ENCODE data around the gene KIF1B.

The KIF1B gene

DNA sequence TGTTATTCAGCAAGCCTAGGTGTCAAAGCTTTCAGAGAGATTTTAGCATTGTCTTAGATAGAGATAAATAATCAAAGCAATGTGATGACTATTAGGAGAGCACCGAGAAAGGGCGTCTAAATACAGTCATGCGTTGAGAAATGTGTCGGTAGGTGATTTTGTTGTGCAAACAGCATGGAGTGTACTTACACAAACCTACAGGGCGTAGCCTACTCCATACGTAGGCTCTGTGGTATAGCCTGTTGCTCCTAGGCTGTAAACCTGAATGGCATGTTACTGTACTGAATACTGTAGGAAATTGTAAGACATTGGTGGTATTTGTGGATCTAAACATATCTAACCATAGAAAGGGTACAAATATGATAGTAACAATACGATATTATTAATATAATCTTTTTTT, 31.8 kb downstream of the KIF1B start:
- Histone ChIP-seq H3K9ac (ENCODE audit: low read length) (no peak overlapping the region), H3F3A (ENCODE audit: insufficient read depth, low read length) (no peaks in the 10 kb centered on the region), H2AFZ (ENCODE audit: low read length) (no peak overlapping the region), H3K9me3 (ENCODE audit: low read length) (no peaks in the 10 kb centered on the region), H3K4me2 (ENCODE audit: low read length) (no peak overlapping the region), H3K79me2 (ENCODE audit: insufficient read depth, low read length) (no peaks in the 10 kb centered on the region), H3K4me1 (ENCODE audit: insufficient read depth, low read length, severe bottlenecking) (no peaks in the 10 kb centered on the region), H3K27ac (ENCODE audit: low read depth, low read length, poor library complexity, severe bottlenecking) (no peak overlapping the region), H3K4me3 (ENCODE audit: low read depth, low read length, poor library complexity, severe bottlenecking) (no peak overlapping the region), H3K36me3 (ENCODE audit: insufficient read depth, low read length) (no peaks in the 10 kb centered on the region), H3K27me3 (ENCODE audit: insufficient read depth, low read length) (peaks cover 3% of the 10 kb centered on the region; the same call in 1 of the 2 replicates), H3K9me2 (ENCODE audit: low read depth, low read length) (no peaks in the 10 kb centered on the region), H4K20me1 (ENCODE audit: insufficient read depth, low read length) (no peaks in the 10 kb centered on the region)
- TF ChIP-seq EZH2 (IDR thresholded peaks at IDR 0.05; ENCODE audit: borderline replicate concordance, low read length): no peak
- TF ChIP-seq, protein P1, sequence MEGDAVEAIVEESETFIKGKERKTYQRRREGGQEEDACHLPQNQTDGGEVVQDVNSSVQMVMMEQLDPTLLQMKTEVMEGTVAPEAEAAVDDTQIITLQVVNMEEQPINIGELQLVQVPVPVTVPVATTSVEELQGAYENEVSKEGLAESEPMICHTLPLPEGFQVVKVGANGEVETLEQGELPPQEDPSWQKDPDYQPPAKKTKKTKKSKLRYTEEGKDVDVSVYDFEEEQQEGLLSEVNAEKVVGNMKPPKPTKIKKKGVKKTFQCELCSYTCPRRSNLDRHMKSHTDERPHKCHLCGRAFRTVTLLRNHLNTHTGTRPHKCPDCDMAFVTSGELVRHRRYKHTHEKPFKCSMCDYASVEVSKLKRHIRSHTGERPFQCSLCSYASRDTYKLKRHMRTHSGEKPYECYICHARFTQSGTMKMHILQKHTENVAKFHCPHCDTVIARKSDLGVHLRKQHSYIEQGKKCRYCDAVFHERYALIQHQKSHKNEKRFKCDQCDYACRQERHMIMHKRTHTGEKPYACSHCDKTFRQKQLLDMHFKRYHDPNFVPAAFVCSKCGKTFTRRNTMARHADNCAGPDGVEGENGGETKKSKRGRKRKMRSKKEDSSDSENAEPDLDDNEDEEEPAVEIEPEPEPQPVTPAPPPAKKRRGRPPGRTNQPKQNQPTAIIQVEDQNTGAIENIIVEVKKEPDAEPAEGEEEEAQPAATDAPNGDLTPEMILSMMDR (IDR thresholded peaks at IDR 0.05; ENCODE audit: low read length): no peak

DNA sequence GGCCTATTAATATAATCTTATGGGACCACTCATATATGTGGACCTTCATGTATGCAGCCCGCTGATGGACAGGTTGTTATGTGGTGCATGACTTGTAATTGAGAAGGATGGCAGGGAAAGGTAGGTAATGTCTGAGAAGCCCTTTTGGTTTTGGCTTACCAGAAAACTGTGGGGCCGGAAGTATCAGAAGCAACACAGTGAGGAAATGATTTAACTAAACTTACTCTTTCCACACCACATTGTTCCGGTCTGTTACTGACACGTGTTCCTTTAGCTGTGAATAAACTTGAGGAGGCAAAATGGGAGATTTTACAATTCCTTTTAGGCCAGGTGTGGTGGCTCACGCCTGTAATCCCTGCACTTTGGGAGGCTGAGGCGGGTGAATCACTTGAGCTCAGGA, 32.4 kb downstream of the KIF1B start:
- Histone ChIP-seq H3K79me2 (ENCODE audit: insufficient read depth, low read length) (no peaks in the 10 kb centered on the region), H3K9me3 (ENCODE audit: low read length) (no peaks in the 10 kb centered on the region), H3K4me2 (ENCODE audit: low read length) (no peak overlapping the region), H3K4me1 (ENCODE audit: insufficient read depth, low read length, severe bottlenecking) (no peaks in the 10 kb centered on the region), H3K27ac (ENCODE audit: low read depth, low read length, poor library complexity, severe bottlenecking) (no peak overlapping the region), H4K20me1 (ENCODE audit: insufficient read depth, low read length) (no peaks in the 10 kb centered on the region), H3F3A (ENCODE audit: insufficient read depth, low read length) (no peaks in the 10 kb centered on the region), H2AFZ (ENCODE audit: low read length) (no peak overlapping the region), H3K36me3 (ENCODE audit: insufficient read depth, low read length) (no peaks in the 10 kb centered on the region), H3K4me3 (ENCODE audit: low read depth, low read length, poor library complexity, severe bottlenecking) (no peak overlapping the region), H3K27me3 (ENCODE audit: insufficient read depth, low read length) (peaks cover 3% of the 10 kb centered on the region; the same call in 1 of the 2 replicates), H3K9me2 (ENCODE audit: low read depth, low read length) (no peaks in the 10 kb centered on the region), H3K9ac (ENCODE audit: low read length) (no peak overlapping the region)
- no peak for TF ChIP-seq EZH2 (IDR thresholded peaks at IDR 0.05; ENCODE audit: borderline replicate concordance, low read length)
- TF ChIP-seq, protein P1 (IDR thresholded peaks at IDR 0.05; ENCODE audit: low read length): no peak

DNA sequence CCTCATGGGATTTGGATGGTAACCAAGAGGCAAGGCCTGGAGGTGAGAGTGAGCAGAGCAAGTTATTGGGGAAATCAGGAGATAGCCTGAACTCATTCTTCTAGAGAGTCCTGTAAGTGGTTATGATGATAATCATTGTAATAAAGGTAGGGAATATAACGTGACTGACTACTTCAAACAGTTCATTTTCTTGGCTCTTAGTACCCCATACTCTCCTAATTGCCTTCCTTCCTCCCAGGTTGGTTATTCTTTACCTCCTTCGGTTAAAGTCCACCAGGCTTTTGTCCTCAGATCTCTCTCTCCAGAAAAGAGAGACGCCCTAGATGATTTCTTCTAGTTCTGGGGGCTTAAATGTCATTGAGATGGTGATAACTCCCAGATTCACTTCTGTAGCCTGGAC, 35.3 kb downstream of the KIF1B start:
- H3K27me3 ChIP-seq (ENCODE audit: insufficient read depth, low read length): peaks cover 3% of the 10 kb centered on the region; the same call in 1 of the 2 replicates
- H4K20me1 ChIP-seq (ENCODE audit: insufficient read depth, low read length): no peaks in the 10 kb centered on the region

More for the DNA sequence above, 35.3 kb downstream of the KIF1B start:
- no peak overlapping the region for H3K4me2 ChIP-seq (ENCODE audit: low read length)
- H3K9me2 ChIP-seq (ENCODE audit: low read depth, low read length): no peaks in the 10 kb centered on the region
- H3F3A ChIP-seq (ENCODE audit: insufficient read depth, low read length): no peaks in the 10 kb centered on the region
- no peak overlapping the region for H3K27ac ChIP-seq (ENCODE audit: low read depth, low read length, poor library complexity, severe bottlenecking)
- H3K9me3 ChIP-seq (ENCODE audit: low read length): no peaks in the 10 kb centered on the region
- TF ChIP-seq EZH2 (IDR thresholded peaks at IDR 0.05; ENCODE audit: borderline replicate concordance, low read length): no peak
- TF ChIP-seq, protein P1 (IDR thresholded peaks at IDR 0.05; ENCODE audit: low read length): no peak
- H3K4me3 ChIP-seq (ENCODE audit: low read depth, low read length, poor library complexity, severe bottlenecking): no peak overlapping the region
- H2AFZ ChIP-seq (ENCODE audit: low read length): no peak overlapping the region
- no peaks in the 10 kb centered on the region for H3K36me3 ChIP-seq (ENCODE audit: insufficient read depth, low read length)
- H3K4me1 ChIP-seq (ENCODE audit: insufficient read depth, low read length, severe bottlenecking): no peaks in the 10 kb centered on the region
- no peak overlapping the region for H3K9ac ChIP-seq (ENCODE audit: low read length)
- no peaks in the 10 kb centered on the region for H3K79me2 ChIP-seq (ENCODE audit: insufficient read depth, low read length)

All from OCI-LY1 (cell line).